Measurements from ENCODE around the gene RWDD1.

Gene RWDD1

DNA sequence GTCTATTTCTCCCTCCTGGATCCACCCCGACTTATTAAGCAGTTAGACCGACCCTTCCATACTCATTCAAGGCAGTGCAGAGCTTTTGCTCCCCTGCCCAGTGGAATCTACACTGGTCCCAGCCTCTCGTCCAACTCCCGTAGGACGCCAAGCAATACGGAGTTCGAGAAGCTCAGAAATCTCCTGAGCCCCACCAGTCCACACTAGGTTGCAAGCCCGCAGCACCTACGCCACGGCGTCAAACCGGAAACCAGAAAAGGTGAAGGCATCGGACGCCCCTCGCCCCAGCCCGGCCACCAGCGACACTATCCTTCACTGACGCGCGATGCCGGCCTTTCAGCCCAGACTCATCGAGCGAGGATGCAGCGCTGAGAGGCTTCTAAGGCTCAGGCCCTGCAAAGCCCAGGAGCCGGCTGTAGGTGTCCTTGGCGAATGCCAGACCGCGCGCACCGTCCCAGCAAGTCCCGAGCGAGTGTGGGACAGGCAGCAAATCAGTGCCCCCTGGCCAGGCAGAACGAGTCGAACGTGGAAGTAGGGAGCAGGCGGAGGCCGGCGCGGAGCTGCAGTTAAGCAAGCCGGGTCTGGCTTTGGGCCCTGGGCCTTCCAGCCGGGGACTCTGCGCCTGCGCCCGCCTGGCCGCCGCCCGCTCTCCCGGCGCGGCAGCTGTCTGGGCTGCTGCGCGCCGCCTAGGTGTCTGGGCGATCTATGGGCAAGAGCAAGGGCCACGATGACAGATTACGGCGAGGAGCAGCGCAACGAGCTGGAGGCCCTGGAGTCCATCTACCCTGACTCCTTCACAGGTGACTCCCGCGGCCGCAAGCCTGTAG lies at the start of gene RWDD1:
Gene RWDD1 (plus strand): TSS at position 649 of the 827 bp plus-strand sequence. CDS start 79 bp downstream, at position 728.
- peak; percentile 95 to 98 (median 98) for DNase-seq

GRCh38 chr6:116522896-116523295 lies 48.4 kb upstream of the RWDD1 start:
- DNase-seq, result no peak

DNA sequence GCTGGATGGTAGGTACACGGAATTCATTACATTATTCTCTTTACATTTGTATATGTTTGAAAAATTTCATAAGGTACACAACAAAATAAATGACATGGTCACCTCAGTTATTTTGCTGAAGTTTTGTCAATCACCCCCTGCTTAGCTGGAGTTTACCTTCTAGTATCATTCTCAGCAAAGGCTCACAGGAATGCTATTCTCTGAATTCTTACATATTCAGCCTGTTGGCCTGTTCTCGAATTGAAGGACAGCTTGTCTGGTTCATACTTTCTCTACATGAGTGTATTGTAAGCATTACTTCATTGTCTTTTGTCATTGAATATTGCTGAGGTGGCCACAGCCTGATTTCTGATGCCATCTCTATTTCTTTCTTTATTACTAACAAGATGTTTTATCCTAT lies 47.1 kb upstream of the RWDD1 start:
- no peak for DNase-seq

DNA sequence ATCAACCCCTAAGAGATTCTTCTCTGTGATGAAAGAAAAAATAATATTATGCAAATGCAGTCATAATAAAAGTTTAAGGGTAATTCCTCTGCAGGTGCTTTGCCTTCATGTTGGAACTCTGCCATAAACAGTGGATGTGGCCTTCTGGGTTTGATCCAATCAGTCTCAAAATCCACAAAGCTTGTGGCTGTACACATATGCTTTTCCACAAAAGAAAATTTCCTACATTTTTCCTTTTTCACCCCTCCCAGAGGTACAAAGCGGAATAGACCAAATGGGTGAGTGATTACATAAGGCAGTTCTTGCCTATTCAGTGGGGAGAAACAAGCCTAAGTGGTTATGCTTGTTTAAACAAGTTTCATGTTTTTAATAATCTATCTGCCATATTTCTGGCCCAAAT lies 43.2 kb upstream of the RWDD1 start:
- no peak for DNase-seq

GRCh38 chr6:116528780-116529179 lies 42.5 kb upstream of the RWDD1 start:
- no peak for DNase-seq

DNA sequence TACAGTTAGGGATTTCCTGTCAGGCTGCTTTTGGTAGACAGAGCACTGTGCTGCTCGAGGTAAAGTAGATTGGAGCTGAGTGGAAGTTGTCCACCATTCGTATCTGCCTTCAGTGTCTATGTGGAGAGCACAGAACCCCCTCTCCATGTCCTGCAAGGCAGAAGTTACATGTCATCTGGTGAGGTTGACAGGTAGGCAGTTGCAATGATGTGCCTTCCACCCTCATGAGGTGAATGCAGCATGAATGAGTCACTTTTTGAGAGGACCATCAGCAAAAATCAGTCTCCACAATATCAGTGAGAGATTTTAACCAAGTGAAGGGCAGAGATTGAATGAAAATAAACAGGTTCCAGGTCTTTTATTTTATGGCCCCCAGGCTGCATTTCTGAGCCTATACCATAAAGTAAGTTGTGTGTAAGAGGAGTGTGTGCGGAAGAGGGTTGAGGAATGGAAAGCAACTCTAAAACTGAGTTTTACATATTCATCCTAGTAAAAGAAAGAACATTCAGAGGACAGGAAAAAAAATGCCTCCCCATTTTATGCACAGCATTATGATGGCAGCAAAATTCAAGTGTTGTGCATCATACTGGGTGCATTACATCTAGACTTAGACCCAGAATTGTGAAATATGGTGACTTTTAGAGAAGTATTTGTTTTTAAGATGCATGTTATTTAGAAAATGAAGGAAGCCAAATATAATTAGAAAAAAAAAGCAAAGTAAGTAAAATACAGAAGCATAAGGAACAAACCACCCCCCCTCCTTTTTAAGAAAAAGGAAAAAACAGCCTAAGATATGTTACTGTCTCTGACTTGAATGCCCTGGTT lies 41.6 kb upstream of the RWDD1 start:
- no peak for DNase-seq

- no peak for DNase-seq
Observed at GRCh38 chr6:116530436-116530835, 40.9 kb upstream of the RWDD1 start.

GRCh38 chr6:116531675-116532570 lies 39.4 kb upstream of the RWDD1 start:
- DNase-seq, result peak; percentile 12 to 72 (median 44)

DNA sequence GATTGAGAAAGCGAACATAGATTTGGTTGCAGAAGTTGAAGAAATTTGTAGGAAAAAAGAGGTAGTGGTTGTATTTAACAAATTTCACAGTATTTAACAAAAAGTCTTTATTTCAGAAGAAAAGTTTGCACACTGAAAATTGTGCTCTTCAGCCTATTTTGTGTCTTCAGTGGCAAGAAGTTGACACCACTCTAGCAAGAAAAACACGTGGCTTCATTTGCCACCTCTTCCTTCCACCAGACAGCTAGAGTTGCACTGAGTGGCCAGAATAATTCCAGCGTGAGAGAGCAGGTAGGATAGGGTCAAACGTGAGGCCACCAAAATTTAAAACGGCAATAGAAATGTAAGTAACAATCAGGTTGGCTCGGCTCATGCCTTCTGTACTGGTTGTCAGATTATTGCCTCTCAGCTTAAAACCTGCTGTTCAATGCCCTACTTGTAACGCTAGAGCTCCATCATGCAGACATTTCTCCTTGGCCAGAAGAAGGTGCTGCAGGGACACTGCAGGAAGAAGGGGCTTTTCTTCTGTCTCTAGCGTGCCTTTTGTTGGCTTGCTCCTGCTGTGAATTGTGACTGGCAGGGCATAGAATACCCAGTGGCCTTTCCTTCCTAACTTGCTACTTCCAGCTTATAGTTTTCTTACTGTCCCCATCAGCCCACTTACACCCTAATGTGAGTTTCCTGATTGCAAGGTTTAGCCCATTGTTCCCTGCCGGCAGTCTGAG lies 37.9 kb upstream of the RWDD1 start:
- DNase-seq, result no peak

DNA sequence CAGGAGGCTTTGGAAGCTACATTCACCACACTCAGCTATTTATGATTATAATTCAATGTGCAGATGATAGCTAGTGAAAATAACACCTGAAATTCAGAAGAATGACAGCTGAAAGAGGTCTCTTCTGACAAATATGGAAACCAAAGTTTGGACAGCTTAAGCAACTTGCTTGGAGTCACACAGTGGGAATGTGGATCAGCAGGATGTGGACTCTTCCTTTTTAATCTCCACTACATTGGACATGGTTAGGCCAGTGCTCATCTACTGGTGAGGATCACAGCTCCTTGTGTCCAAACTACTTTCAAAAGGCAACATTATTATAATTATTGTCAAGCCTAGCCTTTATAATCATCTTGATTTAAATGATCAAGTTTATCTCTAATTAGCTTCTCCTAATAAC lies 36.2 kb upstream of the RWDD1 start:
- DNase-seq, result no peak

- peak in 3 of 6 experiments; percentile 6 to 57 (median 46) for DNase-seq
Observed at GRCh38 chr6:116536216-116536621, 35.1 kb upstream of the RWDD1 start.

DNA sequence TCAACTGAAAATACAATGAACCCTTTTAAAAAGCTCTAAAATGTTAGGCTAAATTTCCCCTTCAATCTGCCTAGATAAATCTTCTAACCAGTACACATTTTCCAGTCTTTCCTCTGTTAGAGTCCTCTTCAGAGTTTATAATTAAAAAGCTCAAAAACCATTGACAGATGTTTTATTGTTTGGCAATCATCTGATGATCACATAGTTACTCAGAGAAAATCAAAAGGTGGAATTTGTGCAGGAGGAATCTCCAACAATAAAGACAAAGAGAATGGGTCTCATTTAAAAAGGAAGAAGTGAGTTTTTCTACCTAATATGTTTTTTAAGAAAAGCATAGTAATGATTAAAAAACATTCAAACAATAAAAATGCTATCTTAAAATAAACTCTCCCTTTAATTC lies 28.9 kb upstream of the RWDD1 start:
- DNase-seq, result no peak

DNA sequence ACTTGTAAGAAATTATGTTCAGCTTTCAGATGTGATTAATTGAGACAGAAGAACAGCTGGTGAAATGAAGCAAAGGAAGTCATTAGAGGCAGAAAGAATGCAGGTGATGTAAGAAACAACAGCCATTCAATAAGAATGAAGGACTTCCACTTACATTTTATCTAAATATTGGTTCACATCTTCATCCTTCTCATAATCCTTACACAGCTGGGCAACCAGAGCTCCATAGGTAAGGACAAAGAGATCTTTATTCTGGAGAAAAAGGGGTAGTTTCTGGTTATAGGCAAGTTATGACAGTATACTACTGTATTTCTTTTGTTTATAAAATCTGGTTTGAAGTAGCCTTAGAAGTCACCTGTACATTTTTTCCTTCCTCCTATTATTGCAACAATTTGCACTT lies 28.2 kb upstream of the RWDD1 start:
- no peak for DNase-seq

GRCh38 chr6:116545651-116546050 lies 25.7 kb upstream of the RWDD1 start, which contains the start of gene TRAPPC3L:
TSS of gene TRAPPC3L (minus strand) at chr6:116545684. CDS start at chr6:116545514, 170 bp downstream.
- DNase-seq, result no peak

DNA sequence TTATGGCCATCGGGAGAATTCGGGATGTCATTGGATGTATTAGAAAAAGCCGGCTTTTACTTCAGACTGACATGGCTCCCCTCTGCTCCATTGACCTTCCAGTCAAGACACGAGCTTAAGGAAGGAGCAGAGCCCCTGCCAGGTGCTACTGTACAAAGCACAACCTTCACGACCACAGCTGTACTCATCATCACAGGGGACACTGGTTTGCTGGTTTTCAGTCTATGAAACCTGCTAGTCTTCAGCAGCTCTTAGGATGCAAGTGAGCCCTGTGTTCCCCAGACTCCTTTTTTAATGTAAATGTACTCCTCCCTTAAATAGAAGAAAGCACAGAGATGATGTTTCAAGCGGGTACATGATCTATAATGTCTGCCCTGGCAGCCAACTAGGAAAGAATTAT lies 23.9 kb upstream of the RWDD1 start:
- no peak for DNase-seq

GRCh38 chr6:116550796-116551195 lies 20.5 kb upstream of the RWDD1 start:
- no peak for DNase-seq

GRCh38 chr6:116553451-116553850 lies 17.9 kb upstream of the RWDD1 start, which contains the start of gene CALHM4:
TSS of gene CALHM4 (plus strand) at chr6:116553751. CDS start at chr6:116553794, 43 bp downstream.
- no peak for DNase-seq

- DNase-seq, result no peak
Observed at GRCh38 chr6:116556065-116556464, 15.2 kb upstream of the RWDD1 start.

GRCh38 chr6:116556814-116557415 lies 14.4 kb upstream of the RWDD1 start:
- DNase-seq, result no peak

- no peak for DNase-seq
Observed at GRCh38 chr6:116557893-116558292, 13.4 kb upstream of the RWDD1 start.

- DNase-seq, result no peak
Observed at GRCh38 chr6:116560130-116560529, 11.2 kb upstream of the RWDD1 start.

Measured in stimulated activated naive CD4-positive, alpha-beta T cell (primary cell).